ENCODE results near the gene SMG6. TPM values are rescaled to one million over a fixed set of nuclear protein-coding genes. Genes with fewer than 3 reads are reported as not detected.

SMG6 gene
- total RNA-seq, 1 experiment from 2014 or later = 28.6 TPM

DNA sequence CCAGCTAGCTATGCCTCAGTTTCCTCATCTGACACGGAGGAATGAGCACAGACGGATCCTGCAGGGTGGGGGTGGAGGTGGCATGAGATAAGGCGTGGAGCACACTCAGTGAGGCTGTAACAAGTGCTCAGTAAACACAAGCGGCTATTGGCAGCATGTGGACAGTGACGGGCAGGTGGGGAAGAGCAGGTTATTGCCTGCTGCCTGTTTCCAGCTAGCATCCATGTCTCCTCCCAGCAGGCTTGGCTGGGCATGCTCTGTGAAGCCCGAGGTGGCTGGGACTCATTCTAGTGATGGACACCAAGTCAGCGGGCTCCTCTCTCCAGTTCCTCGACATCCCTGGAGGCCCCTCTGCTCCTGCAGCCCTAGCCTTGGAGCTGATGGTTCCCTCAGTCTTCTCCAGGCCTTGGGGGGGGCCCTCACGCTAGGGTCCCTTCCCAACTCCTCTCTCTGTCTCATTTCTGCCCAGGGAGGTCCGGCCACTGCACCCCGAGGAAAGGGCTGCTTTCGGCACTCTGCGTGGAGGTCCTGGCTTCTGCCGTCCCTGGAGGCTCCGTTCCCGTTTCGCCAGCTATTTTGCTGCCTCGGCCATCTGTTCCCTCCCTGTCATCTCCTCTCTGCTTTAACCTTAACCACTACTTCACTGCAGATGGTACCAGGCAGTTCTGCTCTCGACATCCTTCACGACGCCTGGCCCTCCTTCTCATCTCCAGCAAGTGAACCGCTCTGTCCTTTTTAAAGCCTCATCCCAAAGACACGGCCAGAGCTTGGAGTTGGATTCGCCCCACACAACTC is 284.7 kb downstream of the SMG6 start:
- Mint-ChIP-seq H3K4me1 (peaks cover 3 to 11% of the 10 kb centered on the region in 2 experiments; a peak in 3 of 4 replicates), H3K4me3 (no peak overlapping the region), H3K9me3 (no peaks in the 10 kb centered on the region; a peak in 1 of 5 replicates), H3K36me3 (ENCODE audit: insufficient read depth in 1 of 3, low read depth in 3 of 3) (no peaks in the 10 kb centered on the region), H3K27me3 (ENCODE audit: low read depth) (peaks cover 96% of the 10 kb centered on the region), H3K27ac (no peak overlapping the region; a peak in 1 of 7 replicates)
- Histone ChIP-seq H3K9ac (ENCODE audit: extremely low read depth, insufficient read length, low read length) (no peak overlapping the region), H4K91ac (ENCODE audit: insufficient read length, low read depth, low read length) (no peak overlapping the region), H3K27ac (ENCODE audit: insufficient read length, low read depth, low read length) (no peak overlapping the region), H3K4me2 (ENCODE audit: insufficient read depth, insufficient read length, low read length) (no peak overlapping the region), H4K20me1 (ENCODE audit: control insufficient read depth, insufficient read depth, insufficient read length) (peaks cover 2% of the 10 kb centered on the region), H3T11ph (ENCODE audit: low read length) (no peak overlapping the region), H3K4me1 (ENCODE audit: insufficient read depth, low read length) (no peaks in the 10 kb centered on the region), H3K23me2 (ENCODE audit: insufficient read length, low read depth, low read length, poor library complexity, severe bottlenecking) (peaks cover 5% of the 10 kb centered on the region), H3K79me1 (ENCODE audit: insufficient read depth, low read depth, low read length, poor library complexity, severe bottlenecking) (no peaks in the 10 kb centered on the region), H3K14ac (ENCODE audit: insufficient read depth, low read length) (no peak overlapping the region), H3K79me2 (ENCODE audit: insufficient read depth, low read length) (no peaks in the 10 kb centered on the region), H3K4ac (ENCODE audit: low read depth, low read length) (no peak overlapping the region), H4K5ac (ENCODE audit: insufficient read length, low read depth, low read length) (no peak overlapping the region), H2BK12ac (ENCODE audit: insufficient read length, low read depth, low read length) (no peak overlapping the region), H3K9me3 (ENCODE audit: control insufficient read depth, low read depth, low read length) (no peaks in the 10 kb centered on the region), H2AFZ (ENCODE audit: low read length) (no peak overlapping the region), H2BK20ac (ENCODE audit: low read depth, low read length, poor library complexity, severe bottlenecking) (no peak overlapping the region), H4K8ac (replicated peaks; ENCODE audit: insufficient read length, low read depth, low read length) (no peak overlapping the region), H3K27me3 (ENCODE audit: insufficient read depth, low read length) (peaks cover 20% of the 10 kb centered on the region; the same call in 1 of the 2 replicates), H2BK120ac (ENCODE audit: low read depth, low read length, poor library complexity, severe bottlenecking) (no peak overlapping the region), H3K56ac (ENCODE audit: insufficient read length, low read depth, low read length) (no peak overlapping the region), H2BK5ac (ENCODE audit: insufficient read length, low read length) (no peak overlapping the region), H3K18ac (ENCODE audit: insufficient read length, low read depth, low read length) (no peak overlapping the region), H2BK15ac (ENCODE audit: low read depth, low read length) (no peak overlapping the region), H2AK5ac (ENCODE audit: insufficient read length, low read length) (no peak overlapping the region), H3K23ac (ENCODE audit: insufficient read length, low read depth, low read length) (no peak overlapping the region)
- TF ChIP-seq, protein P1, sequence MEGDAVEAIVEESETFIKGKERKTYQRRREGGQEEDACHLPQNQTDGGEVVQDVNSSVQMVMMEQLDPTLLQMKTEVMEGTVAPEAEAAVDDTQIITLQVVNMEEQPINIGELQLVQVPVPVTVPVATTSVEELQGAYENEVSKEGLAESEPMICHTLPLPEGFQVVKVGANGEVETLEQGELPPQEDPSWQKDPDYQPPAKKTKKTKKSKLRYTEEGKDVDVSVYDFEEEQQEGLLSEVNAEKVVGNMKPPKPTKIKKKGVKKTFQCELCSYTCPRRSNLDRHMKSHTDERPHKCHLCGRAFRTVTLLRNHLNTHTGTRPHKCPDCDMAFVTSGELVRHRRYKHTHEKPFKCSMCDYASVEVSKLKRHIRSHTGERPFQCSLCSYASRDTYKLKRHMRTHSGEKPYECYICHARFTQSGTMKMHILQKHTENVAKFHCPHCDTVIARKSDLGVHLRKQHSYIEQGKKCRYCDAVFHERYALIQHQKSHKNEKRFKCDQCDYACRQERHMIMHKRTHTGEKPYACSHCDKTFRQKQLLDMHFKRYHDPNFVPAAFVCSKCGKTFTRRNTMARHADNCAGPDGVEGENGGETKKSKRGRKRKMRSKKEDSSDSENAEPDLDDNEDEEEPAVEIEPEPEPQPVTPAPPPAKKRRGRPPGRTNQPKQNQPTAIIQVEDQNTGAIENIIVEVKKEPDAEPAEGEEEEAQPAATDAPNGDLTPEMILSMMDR (conservative IDR thresholded peaks at IDR 0.05) = no peak
- no CpG with 5 or more reads among the region's 24 CpGs for WGBS (ENCODE audit: extremely low coverage, insufficient read length, low lambda C conversion rate)
- DNase-seq = no peak
